CD14-positive monocyte (primary cell): ENCODE results near the gene VDAC2. TPM values are rescaled to one million over a fixed set of nuclear protein-coding genes. Genes with fewer than 3 reads are reported as not detected.
"Not testable (repeated sequence)": the region's sequence is repeated elsewhere in the genome, so short reads cannot be mapped to it uniquely, and the experiment has no call there.

Source experiments
- DNase-seq, 3 donors: peaks; one replicate each; pipeline ENCODE4 v3.0.0-alpha.2; 2011 to 2022
- H2AFZ ChIP-seq: 2 replicates; pipeline ENCODE4 v1.6.0; 2012; ENCODE audit warnings: mild to moderate bottlenecking, low read depth, low read length, inconsistent platforms; ENCODE audit not compliant: insufficient read depth, poor library complexity, severe bottlenecking
- H3K27ac ChIP-seq, 2 donors: 1 replicate in 1 of 2; 2 replicates in 1 of 2; pipeline ENCODE4 v1.5.1; 2012 to 2013; ENCODE audit warnings: low read length in 2 of 2, control low read depth in 1 of 2, inconsistent platforms in 1 of 2, low read depth in 1 of 2, mild to moderate bottlenecking in 1 of 2
- H3K27me3 ChIP-seq, 2 donors: one replicate each; pipeline versions ENCODE4 v1.6.0 to v1.6.1; 2011 to 2013; ENCODE audit warnings: low read length in 2 of 2; ENCODE audit not compliant: control insufficient read depth in 2 of 2, insufficient read depth in 2 of 2
- H3K36me3 ChIP-seq, 2 donors: replicated peaks in 1 of 2; 1 replicate in 1 of 2; 2 replicates in 1 of 2; pipeline versions ENCODE4 v1.5.1 to v1.6.1; 2012 to 2013; ENCODE audit warnings: low read length in 2 of 2, control low read depth in 1 of 2, inconsistent platforms in 1 of 2, mild to moderate bottlenecking in 1 of 2; ENCODE audit not compliant: insufficient read depth in 2 of 2, control insufficient read depth in 1 of 2
- H3K4me1 ChIP-seq, 2 donors: 1 replicate in 1 of 2; 2 replicates in 1 of 2; pipeline versions ENCODE4 v1.5.1 to v1.6.1; 2012 to 2013; ENCODE audit warnings: low read length in 2 of 2, control low read depth in 1 of 2, inconsistent platforms in 1 of 2, mild to moderate bottlenecking in 1 of 2, moderate library complexity in 1 of 2; ENCODE audit not compliant: insufficient read depth in 2 of 2, control insufficient read depth in 1 of 2
- H3K4me2 ChIP-seq: replicated peaks from 2 replicates; pipeline ENCODE3; 2012; ENCODE audit warnings: low read length, moderate library complexity, mild to moderate bottlenecking; ENCODE audit not compliant: poor library complexity, severe bottlenecking; ENCODE audit errors: extremely low read depth
- H3K4me3 ChIP-seq, 3 experiments: fragments of 200-600 bp in 1 of 3; sonication (generic) in 1 of 3; replicated peaks in 1 of 3; 1 replicate in 2 of 3; 2 replicates in 1 of 3; pipeline ENCODE4 v1.5.1; 2011 to 2013; ENCODE audit warnings: low read length in 3 of 3, mild to moderate bottlenecking in 3 of 3, control low read depth in 2 of 3, low read depth in 2 of 3, inconsistent platforms in 1 of 3, moderate library complexity in 1 of 3
- H3K79me2 ChIP-seq: 2 replicates; pipeline ENCODE4 v1.6.0; 2012; ENCODE audit warnings: mild to moderate bottlenecking, control low read depth, inconsistent platforms, low read length, moderate library complexity; ENCODE audit not compliant: insufficient read depth
- H3K9ac ChIP-seq: 2 replicates; pipeline ENCODE4 v1.6.0; 2017; ENCODE audit warnings: low read length, mild to moderate bottlenecking; ENCODE audit not compliant: insufficient read depth, poor library complexity, severe bottlenecking
- H3K9me3 ChIP-seq, 2 donors: replicated peaks in 1 of 2; 1 replicate in 1 of 2; 2 replicates in 1 of 2; pipeline versions ENCODE4 v1.5.1 to v1.6.1; 2012 to 2013; ENCODE audit warnings: low read length in 2 of 2, control low read depth in 1 of 2; ENCODE audit not compliant: control insufficient read depth in 1 of 2, insufficient read depth in 1 of 2
- H4K20me1 ChIP-seq: 2 replicates; pipeline ENCODE4 v1.6.0; 2012; ENCODE audit warnings: mild to moderate bottlenecking, low read length, control low read depth, moderate library complexity; ENCODE audit not compliant: insufficient read depth
- H3K27ac Mint-ChIP-seq, 7 donors: one replicate each; pipeline ENCODE4 v1.8.0; 2020; ENCODE audit warnings: mild to moderate bottlenecking in 7 of 7, mixed read lengths in 7 of 7, moderate library complexity in 6 of 7, inconsistent platforms in 2 of 7
- H3K27me3 Mint-ChIP-seq, 3 donors: one replicate each; pipeline ENCODE4 v1.8.0; 2021 to 2022; ENCODE audit warnings: low read depth in 3 of 3, mild to moderate bottlenecking in 3 of 3, mixed read lengths in 3 of 3, moderate library complexity in 3 of 3, inconsistent platforms in 1 of 3
- H3K36me3 Mint-ChIP-seq, 2 donors: one replicate each; pipeline ENCODE4 v1.8.0; 2020; ENCODE audit warnings: mixed read lengths in 2 of 2, inconsistent platforms in 1 of 2, mild to moderate bottlenecking in 1 of 2
- H3K4me1 Mint-ChIP-seq: one replicate; pipeline ENCODE4 v1.8.0; 2020; ENCODE audit warnings: mild to moderate bottlenecking, mixed read lengths
- H3K4me3 Mint-ChIP-seq, 2 donors: one replicate each; pipeline ENCODE4 v1.8.0; 2020; ENCODE audit warnings: mild to moderate bottlenecking in 2 of 2, mixed read lengths in 2 of 2, moderate library complexity in 1 of 2
- H3K9me3 Mint-ChIP-seq, 7 donors: one replicate each; pipeline ENCODE4 v1.8.0; 2020 to 2022; ENCODE audit warnings: mixed read lengths in 7 of 7, mild to moderate bottlenecking in 6 of 7, moderate library complexity in 6 of 7, inconsistent platforms in 2 of 7
- CTCF ChIP-seq: fragments of 200-600 bp; IDR thresholded peaks from one replicate; pipeline ENCODE4 v1.8.0; 2022; ENCODE audit warnings: antibody characterized with exemption, mild to moderate bottlenecking
- WGBS: methylation state at CpG from one replicate; pipeline ENCODE4 v1.1.5; 2013; ENCODE audit warnings: missing lambda C conversion rate; ENCODE audit not compliant: insufficient coverage; 5-methylcytosine and 5-hydroxymethylcytosine counted together
- intact Hi-C, 2 donors: fragments of 100-400 bp; cut with micrococcal nuclease; formaldehyde crosslinking; loops; one replicate each; pipeline versions ENCODE4 v1.15.0 to v1.15.1; 2023
- polyA plus RNA-seq, 3 donors: library from polyadenylated mRNA; depleted of rRNA in 1 of 3; unstranded in 2 of 3; stranded (reverse) in 1 of 3; fragments of 300-500 nt in 2 of 3; fragments of >200 nt in 1 of 3; fragmentation: Illumina TruSeq in 2 of 3; gene quantifications; 1 replicate in 2 of 3; 2 replicates in 1 of 3; pipeline ENCODE4 v1.2.3, GENCODE V29; 2012 to 2021

Gene VDAC2
- polyA plus RNA-seq, 3 donors, result 71.2 to 154 (median 139) TPM

- Histone ChIP-seq H2AFZ (no peak overlapping the region), H3K36me3 (no peaks in the 10 kb centered on the region), H3K27ac (no peak overlapping the region), H3K79me2 (no peaks in the 10 kb centered on the region), H4K20me1 (no peaks in the 10 kb centered on the region), H3K4me1 (peaks cover 4 to 5% of the 10 kb centered on the region in 2 donors), H3K4me2 (no peak overlapping the region), H3K4me3 (no peak overlapping the region), H3K9ac (no peak overlapping the region), H3K9me3 (no peaks in the 10 kb centered on the region), H3K27me3 (no peaks in the 10 kb centered on the region)
- WGBS, result 100% methylated on average over 1 of the region's 2 CpGs
- intact Hi-C loops, result no loop called here
- DNase-seq, result no peak
- Mint-ChIP-seq H3K27me3 (peaks cover 0 to 3% (median 0%) of the 10 kb centered on the region in 3 donors), H3K4me1 (peaks cover 6% of the 10 kb centered on the region), H3K4me3 (no peak overlapping the region), H3K27ac (peak overlapping the region in 1 of 7 donors; percentile 72), H3K9me3 (no peaks in the 10 kb centered on the region), H3K36me3 (peaks cover 12 to 13% of the 10 kb centered on the region in 2 donors)
- TF ChIP-seq CTCF, result no peak
Measured at GRCh38 chr10:75197906-75198305, 12.7 kb upstream of the VDAC2 start.

- H4K20me1 ChIP-seq, intact Hi-C loops, H3K4me1 ChIP-seq, H3K4me3 ChIP-seq, H3K9ac ChIP-seq, H3K9me3 ChIP-seq, H3K27me3 ChIP-seq, H3K36me3 ChIP-seq, H2AFZ ChIP-seq, H3K9me3 Mint-ChIP-seq, H3K79me2 ChIP-seq, H3K4me3 Mint-ChIP-seq, H3K27me3 Mint-ChIP-seq, H3K4me1 Mint-ChIP-seq, DNase-seq, H3K4me2 ChIP-seq, H3K27ac ChIP-seq: not testable (repeated sequence)
- 100% methylated on average over 1 of the region's 6 CpGs for WGBS
- peaks cover 8 to 10% of the 10 kb centered on the region in 2 donors for H3K36me3 Mint-ChIP-seq
- H3K27ac Mint-ChIP-seq, result peak overlapping the region in 1 of 7 donors; percentile 6
Measured at GRCh38 chr10:75199949-75200348, 10.6 kb upstream of the VDAC2 start.
